COLO829 (cell line): Measurements from ENCODE around the gene ARHGAP18.
A peak's percentile ranks its signal among the peaks of the same experiment; 100 is the strongest.
"Not testable (repeated sequence)": the region's sequence is repeated elsewhere in the genome, so short reads cannot be mapped to it uniquely, and the experiment has no call there.

Source experiments
- DNase-seq: peaks from one replicate; pipeline ENCODE4 v3.0.0; 2012; ENCODE audit warnings: low spot score

The ARHGAP18 gene

GRCh38 chr6:129583866-129584265, 126.1 kb downstream of the ARHGAP18 start:
- DNase-seq: no peak

- DNase-seq: no peak
These were observed 131.7 kb downstream of the ARHGAP18 start for GRCh38 chr6:129578315-129578714.

- no peak for DNase-seq
These were observed 132.3 kb downstream of the ARHGAP18 start for GRCh38 chr6:129577691-129578090.

- no peak for DNase-seq
These were observed 133.5 kb downstream of the ARHGAP18 start for GRCh38 chr6:129576456-129576855.

GRCh38 chr6:129575378-129576118, 134.4 kb downstream of the ARHGAP18 start:
- DNase-seq: peak; percentile 34

GRCh38 chr6:129574605-129575004, 135.4 kb downstream of the ARHGAP18 start:
- not testable (repeated sequence) for DNase-seq

GRCh38 chr6:129570929-129571328, 139.0 kb downstream of the ARHGAP18 start:
- DNase-seq: not testable (repeated sequence)

- no peak for DNase-seq
These were observed 142.0 kb downstream of the ARHGAP18 start for GRCh38 chr6:129568015-129568414.

GRCh38 chr6:129567374-129567773, 142.6 kb downstream of the ARHGAP18 start:
- DNase-seq: peak; percentile 21

- DNase-seq: no peak
These were observed 144.2 kb downstream of the ARHGAP18 start for GRCh38 chr6:129565811-129566210.

- DNase-seq: no peak
These were observed 144.6 kb downstream of the ARHGAP18 start for GRCh38 chr6:129565366-129565765.

GRCh38 chr6:129558248-129558647, 151.7 kb downstream of the ARHGAP18 start:
- no peak for DNase-seq

- no peak for DNase-seq
These were observed 154.7 kb downstream of the ARHGAP18 start for GRCh38 chr6:129555206-129555832.

- DNase-seq: no peak
These were observed 157.6 kb downstream of the ARHGAP18 start for GRCh38 chr6:129552413-129552812.

GRCh38 chr6:129551486-129551885, 158.5 kb downstream of the ARHGAP18 start:
- DNase-seq: no peak

- no peak for DNase-seq
These were observed 163.3 kb downstream of the ARHGAP18 start for GRCh38 chr6:129546702-129547101.

- no peak for DNase-seq
These were observed 164.9 kb downstream of the ARHGAP18 start for GRCh38 chr6:129544892-129545612.

- DNase-seq: no peak
These were observed 166.0 kb downstream of the ARHGAP18 start for GRCh38 chr6:129543981-129544380.

- no peak for DNase-seq
These were observed 167.3 kb downstream of the ARHGAP18 start for GRCh38 chr6:129542705-129543104.

- DNase-seq: no peak
These were observed 170.9 kb downstream of the ARHGAP18 start for GRCh38 chr6:129539032-129539431.

- DNase-seq: no peak
These were observed 173.7 kb downstream of the ARHGAP18 start for GRCh38 chr6:129536271-129536670.

GRCh38 chr6:129534926-129535325, 175.1 kb downstream of the ARHGAP18 start:
- no peak for DNase-seq
